ENCODE measurements around the gene MYBPC2.

DNA sequence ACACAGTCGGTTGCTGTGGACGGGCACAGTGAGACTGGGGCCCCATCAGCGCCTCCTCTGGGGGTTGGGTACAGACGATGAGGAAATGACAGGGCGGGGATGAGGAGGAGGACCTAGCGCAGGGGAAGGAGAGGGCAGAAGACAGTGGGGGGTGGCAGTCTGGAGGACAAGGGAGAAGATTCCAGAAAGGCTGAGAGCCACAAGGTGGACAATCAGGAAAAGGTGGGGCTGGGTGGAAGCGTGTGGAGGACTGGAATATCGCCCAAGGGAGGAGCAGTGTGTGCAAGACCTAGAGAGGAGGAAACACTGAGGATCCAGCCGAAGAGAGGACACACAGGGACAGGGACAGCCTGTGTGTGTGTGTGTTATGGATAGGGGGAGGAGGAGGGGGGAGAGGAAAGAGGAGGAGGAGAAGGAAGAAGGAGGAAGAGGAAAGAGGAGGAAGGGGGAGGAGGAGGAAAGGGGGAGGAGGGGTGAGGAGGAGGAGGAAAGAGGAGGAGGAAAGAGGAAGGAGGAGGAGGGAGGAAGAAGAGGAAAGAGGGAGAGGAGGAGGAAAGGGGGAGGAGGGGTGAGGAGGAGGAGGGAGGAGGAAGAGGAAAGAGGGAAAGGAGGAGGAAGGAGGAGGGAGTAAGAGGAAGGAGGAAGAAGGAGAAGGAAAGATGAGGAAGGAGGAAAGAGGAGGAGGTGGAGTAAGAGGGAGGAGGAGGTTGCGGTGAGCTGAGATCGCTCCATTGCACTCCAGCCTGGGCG, 59.8 kb downstream of the MYBPC2 start:
- TF ChIP-seq, protein P1, sequence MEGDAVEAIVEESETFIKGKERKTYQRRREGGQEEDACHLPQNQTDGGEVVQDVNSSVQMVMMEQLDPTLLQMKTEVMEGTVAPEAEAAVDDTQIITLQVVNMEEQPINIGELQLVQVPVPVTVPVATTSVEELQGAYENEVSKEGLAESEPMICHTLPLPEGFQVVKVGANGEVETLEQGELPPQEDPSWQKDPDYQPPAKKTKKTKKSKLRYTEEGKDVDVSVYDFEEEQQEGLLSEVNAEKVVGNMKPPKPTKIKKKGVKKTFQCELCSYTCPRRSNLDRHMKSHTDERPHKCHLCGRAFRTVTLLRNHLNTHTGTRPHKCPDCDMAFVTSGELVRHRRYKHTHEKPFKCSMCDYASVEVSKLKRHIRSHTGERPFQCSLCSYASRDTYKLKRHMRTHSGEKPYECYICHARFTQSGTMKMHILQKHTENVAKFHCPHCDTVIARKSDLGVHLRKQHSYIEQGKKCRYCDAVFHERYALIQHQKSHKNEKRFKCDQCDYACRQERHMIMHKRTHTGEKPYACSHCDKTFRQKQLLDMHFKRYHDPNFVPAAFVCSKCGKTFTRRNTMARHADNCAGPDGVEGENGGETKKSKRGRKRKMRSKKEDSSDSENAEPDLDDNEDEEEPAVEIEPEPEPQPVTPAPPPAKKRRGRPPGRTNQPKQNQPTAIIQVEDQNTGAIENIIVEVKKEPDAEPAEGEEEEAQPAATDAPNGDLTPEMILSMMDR (IDR thresholded peaks at IDR 0.05; ENCODE audit: insufficient read depth, low read depth, low read length), result no peak
- no peak for TF ChIP-seq EZH2 (IDR thresholded peaks at IDR 0.05; ENCODE audit: insufficient read depth, low read length)
